GM12873 (cell line): ENCODE data around the gene RTRAF.

ENCODE experiments used
- TF ChIP-seq, protein P1 (sequence below): IDR thresholded peaks from 2 replicates; pipeline ENCODE4 v1.5.1; 2012; ENCODE audit warnings: low read depth, mild to moderate bottlenecking, moderate library complexity, low read length, control low read depth; ENCODE audit not compliant: insufficient read depth; ENCODE audit errors: missing control alignments

Gene RTRAF

DNA sequence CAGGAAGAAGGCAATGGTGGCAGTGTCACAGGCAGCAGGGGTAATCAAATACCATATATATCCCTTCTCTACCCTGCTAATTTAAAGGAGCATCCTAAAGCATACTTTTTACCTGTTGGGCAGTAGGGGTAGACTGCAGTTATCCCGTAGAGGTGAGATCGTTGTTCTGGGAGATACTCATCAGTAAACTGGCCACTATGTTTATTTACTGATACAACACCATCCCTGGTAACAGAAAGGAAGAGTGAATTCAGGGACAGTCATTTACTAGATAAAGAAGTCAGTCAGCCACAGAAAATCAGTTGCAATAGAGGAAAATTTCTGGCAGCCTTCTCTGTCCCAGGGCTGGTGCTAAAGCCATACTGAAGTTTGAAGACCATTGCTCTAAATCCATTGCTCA, 16.3 kb downstream of the RTRAF start:
- TF ChIP-seq, protein P1, sequence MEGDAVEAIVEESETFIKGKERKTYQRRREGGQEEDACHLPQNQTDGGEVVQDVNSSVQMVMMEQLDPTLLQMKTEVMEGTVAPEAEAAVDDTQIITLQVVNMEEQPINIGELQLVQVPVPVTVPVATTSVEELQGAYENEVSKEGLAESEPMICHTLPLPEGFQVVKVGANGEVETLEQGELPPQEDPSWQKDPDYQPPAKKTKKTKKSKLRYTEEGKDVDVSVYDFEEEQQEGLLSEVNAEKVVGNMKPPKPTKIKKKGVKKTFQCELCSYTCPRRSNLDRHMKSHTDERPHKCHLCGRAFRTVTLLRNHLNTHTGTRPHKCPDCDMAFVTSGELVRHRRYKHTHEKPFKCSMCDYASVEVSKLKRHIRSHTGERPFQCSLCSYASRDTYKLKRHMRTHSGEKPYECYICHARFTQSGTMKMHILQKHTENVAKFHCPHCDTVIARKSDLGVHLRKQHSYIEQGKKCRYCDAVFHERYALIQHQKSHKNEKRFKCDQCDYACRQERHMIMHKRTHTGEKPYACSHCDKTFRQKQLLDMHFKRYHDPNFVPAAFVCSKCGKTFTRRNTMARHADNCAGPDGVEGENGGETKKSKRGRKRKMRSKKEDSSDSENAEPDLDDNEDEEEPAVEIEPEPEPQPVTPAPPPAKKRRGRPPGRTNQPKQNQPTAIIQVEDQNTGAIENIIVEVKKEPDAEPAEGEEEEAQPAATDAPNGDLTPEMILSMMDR = no peak

DNA sequence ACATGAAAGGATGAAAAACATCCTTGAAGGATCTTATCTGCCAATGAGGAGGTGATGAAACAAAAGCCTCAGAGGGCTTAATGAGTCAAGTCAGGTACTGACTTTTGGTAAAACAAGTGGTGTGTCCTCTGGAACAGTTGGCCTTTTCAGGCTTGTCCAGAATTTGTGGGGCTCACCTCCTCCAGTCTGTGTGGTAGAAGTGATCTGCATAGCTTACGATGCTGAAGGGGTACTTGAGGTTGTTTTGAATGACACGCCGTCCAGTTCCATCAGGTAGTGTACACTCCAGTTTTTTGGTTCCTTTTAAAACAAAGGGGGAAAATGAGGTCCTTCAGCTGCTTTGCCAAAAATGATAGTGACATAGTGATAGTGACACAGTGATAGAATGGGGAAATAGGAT, 17.0 kb downstream of the RTRAF start:
- TF ChIP-seq, protein P1 = no peak

DNA sequence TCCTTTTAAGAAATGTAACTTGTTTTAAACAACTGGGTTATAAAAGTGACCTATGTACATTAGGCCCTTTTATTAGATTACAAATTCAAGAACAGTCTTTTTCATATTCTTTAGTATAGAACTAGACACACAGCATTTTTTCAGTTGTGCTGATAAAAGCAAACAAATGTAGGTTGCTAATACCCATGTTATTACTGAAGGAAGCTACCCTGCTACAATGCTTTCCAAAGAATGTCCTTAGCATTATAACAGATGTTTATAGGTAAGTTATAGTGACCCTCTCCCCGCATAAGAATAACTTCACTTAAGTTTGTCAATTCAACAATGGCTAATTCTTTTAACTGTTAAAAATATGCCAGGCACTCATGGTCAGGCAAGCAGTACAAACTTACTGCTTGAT, 17.9 kb downstream of the RTRAF start:
- TF ChIP-seq, protein P1 = no peak

DNA sequence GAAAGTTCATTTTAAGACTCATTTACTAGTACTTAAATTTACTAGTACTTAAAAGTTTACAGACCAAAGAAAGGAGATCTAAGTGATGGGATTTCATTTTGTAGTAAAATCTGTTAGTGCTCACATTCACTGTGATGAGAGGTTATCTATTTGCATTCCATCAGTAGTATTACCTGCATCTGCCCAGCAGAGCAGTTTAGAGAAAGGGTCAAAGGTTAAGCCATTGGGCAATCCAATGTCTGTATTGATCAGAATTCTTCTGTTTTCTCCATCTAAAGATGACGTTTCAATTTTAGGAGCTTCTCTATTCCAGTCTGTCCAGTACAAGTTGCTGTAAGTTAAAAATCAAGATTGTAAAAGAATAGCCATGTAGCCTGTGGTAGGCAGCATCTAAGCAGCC, 18.3 kb downstream of the RTRAF start:
- TF ChIP-seq, protein P1 = no peak

DNA sequence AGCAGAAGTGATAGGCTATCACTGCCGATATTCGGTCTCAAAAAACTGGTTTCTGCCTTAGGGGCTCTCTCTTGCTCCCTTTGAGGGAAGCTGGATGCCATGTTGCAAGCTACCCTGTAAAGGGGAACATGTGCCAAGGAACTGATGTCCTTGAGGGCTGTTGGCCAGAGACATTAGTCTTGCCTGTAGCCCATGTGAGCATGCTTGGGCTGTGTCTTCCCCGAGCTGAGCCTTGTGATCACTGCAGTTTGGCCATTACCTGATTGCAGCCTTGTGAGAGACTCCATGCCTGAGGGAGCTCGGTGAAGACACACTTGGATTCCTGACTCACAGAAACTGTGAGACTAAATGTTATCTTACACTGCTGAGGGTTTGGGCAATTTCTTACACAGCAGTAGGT, 18.8 kb downstream of the RTRAF start:
- TF ChIP-seq, protein P1 = no peak

DNA sequence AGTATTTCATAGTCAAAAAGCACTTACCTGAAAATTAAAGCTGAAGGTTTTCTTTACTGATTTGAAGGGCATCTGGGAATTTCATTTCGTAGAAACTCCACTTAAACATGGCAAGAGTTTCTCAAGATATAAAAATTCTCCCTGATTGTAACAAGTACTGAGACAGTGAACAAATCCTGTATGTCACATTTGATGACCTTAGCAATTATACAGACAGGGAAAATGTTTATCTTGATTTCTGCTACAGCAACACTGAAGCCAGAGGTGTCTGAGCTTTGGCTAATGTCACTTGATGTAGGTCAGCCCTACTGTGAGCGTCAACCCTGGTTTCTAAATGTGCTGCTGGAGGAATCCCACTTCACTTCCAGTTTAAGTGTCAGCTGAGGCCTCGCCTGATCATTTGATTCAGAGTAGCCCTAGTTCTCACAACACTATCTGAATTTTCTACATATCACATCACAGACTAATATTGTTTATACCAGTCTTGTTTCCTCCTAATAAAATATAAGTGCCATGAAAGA, 20.9 kb downstream of the RTRAF start:
- TF ChIP-seq, protein P1 = no peak

DNA sequence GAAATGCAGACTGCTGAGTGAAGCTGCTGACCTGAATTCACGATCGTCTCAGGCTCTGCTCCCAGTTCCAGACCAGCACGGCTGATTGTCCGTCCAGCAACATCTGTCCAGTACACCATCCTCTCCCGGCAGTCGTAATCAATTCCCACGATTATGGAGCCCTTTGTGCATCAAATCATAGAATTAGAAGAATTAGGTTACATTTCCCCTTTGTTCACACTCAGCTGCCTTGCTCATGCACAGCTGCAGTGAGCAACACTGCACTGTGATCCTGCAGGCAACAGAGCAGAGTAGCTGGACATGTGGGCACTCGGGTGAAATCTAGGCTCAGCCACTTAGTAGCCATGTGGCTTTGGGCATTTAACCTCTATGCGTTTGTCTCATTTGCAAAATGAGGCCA, 22.2 kb downstream of the RTRAF start:
- TF ChIP-seq, protein P1 = no peak
